SIG-M5 (cell line): Measurements from ENCODE around the gene ATP10A.

Source experiments
- DNase-seq: peaks from one replicate; lab custom pipeline; 2025; lab: John Stamatoyannopoulos, UW

The ATP10A gene

GRCh38 chr15:25679492-25679891 lies 183.6 kb downstream of the ATP10A start:
- no peak for DNase-seq

- no peak for DNase-seq
Measured at GRCh38 chr15:25678500-25678855, 184.6 kb downstream of the ATP10A start.

- DNase-seq: no peak
Measured at GRCh38 chr15:25677719-25678499, 185.2 kb downstream of the ATP10A start.

- DNase-seq: no peak
Measured at GRCh38 chr15:25676070-25676469, 187.1 kb downstream of the ATP10A start.

- DNase-seq: no peak
Measured at GRCh38 chr15:25675396-25675795, 187.7 kb downstream of the ATP10A start.

- no peak for DNase-seq
Measured at GRCh38 chr15:25674913-25675312, 188.2 kb downstream of the ATP10A start.

GRCh38 chr15:25673972-25674371 lies 189.2 kb downstream of the ATP10A start:
- DNase-seq: no peak

- no peak for DNase-seq
Measured at GRCh38 chr15:25673351-25673750, 189.8 kb downstream of the ATP10A start.

- no peak for DNase-seq
Measured at GRCh38 chr15:25671132-25671531, 192.0 kb downstream of the ATP10A start.

- no peak for DNase-seq
Measured at GRCh38 chr15:25670621-25671020, 192.5 kb downstream of the ATP10A start.

- DNase-seq: no peak
Measured at GRCh38 chr15:25670025-25670554, 193.0 kb downstream of the ATP10A start.

GRCh38 chr15:25668901-25669300 lies 194.2 kb downstream of the ATP10A start:
- DNase-seq: no peak

GRCh38 chr15:25668236-25668795 lies 194.8 kb downstream of the ATP10A start:
- no peak for DNase-seq

- no peak for DNase-seq
Measured at GRCh38 chr15:25667829-25668228, 195.3 kb downstream of the ATP10A start.

GRCh38 chr15:25665913-25666312 lies 197.2 kb downstream of the ATP10A start:
- no peak for DNase-seq

GRCh38 chr15:25664761-25665160 lies 198.4 kb downstream of the ATP10A start:
- DNase-seq: no peak

GRCh38 chr15:25663515-25663914 lies 199.6 kb downstream of the ATP10A start:
- no peak for DNase-seq

GRCh38 chr15:25661898-25662297 lies 201.2 kb downstream of the ATP10A start:
- no peak for DNase-seq

GRCh38 chr15:25659251-25659650 lies 203.9 kb downstream of the ATP10A start:
- no peak for DNase-seq

- DNase-seq: no peak
Measured at GRCh38 chr15:25658560-25658959, 204.6 kb downstream of the ATP10A start.

- DNase-seq: no peak
Measured at GRCh38 chr15:25655207-25655948, 207.7 kb downstream of the ATP10A start.

- DNase-seq: no peak
Measured at GRCh38 chr15:25653371-25653770, 209.8 kb downstream of the ATP10A start.

- no peak for DNase-seq
Measured at GRCh38 chr15:25652704-25653103, 210.4 kb downstream of the ATP10A start.
